Stromal cell of bone marrow (primary cell): Measurements from ENCODE around the gene SYNE4.
"Not testable (repeated sequence)": the region's sequence is repeated elsewhere in the genome, so short reads cannot be mapped to it uniquely, and the experiment has no call there.

ENCODE experiments used
- DNase-seq: peaks from one replicate; pipeline ENCODE4 v3.0.0-alpha.2; 2012; ENCODE audit warnings: low read depth

SYNE4 gene

GRCh38 chr19:35990771-35991730, 17.6 kb downstream of the SYNE4 start:
- DNase-seq = no peak

- no peak for DNase-seq
Observed at GRCh38 chr19:35990156-35990555, 18.5 kb downstream of the SYNE4 start.

GRCh38 chr19:35988824-35989223, 19.8 kb downstream of the SYNE4 start:
- no peak for DNase-seq

GRCh38 chr19:35987571-35987896, 21.1 kb downstream of the SYNE4 start:
- no peak for DNase-seq

GRCh38 chr19:35986664-35987570, 21.7 kb downstream of the SYNE4 start:
- no peak for DNase-seq

- no peak for DNase-seq
Observed at GRCh38 chr19:35986111-35986510, 22.5 kb downstream of the SYNE4 start.

GRCh38 chr19:35983177-35983576, 25.4 kb downstream of the SYNE4 start:
- DNase-seq = no peak

- DNase-seq = not testable (repeated sequence)
Observed at GRCh38 chr19:35980997-35981396, 27.6 kb downstream of the SYNE4 start.

- no peak for DNase-seq
Observed at GRCh38 chr19:35978832-35979365, 29.7 kb downstream of the SYNE4 start.

- no peak for DNase-seq
Observed at GRCh38 chr19:35978271-35978670, 30.3 kb downstream of the SYNE4 start.

- DNase-seq = no peak
Observed at GRCh38 chr19:35977446-35978222, 31.0 kb downstream of the SYNE4 start.

- DNase-seq = no peak
Observed at GRCh38 chr19:35975608-35976214, 32.9 kb downstream of the SYNE4 start.

GRCh38 chr19:35973487-35973886, 35.1 kb downstream of the SYNE4 start:
- no peak for DNase-seq

- DNase-seq = no peak
Observed at GRCh38 chr19:35966771-35967170, 41.8 kb downstream of the SYNE4 start.

- DNase-seq = peak; percentile 29
Observed at GRCh38 chr19:35963514-35963913, 45.1 kb downstream of the SYNE4 start.

GRCh38 chr19:35960432-35960972, 48.1 kb downstream of the SYNE4 start:
- no peak for DNase-seq

GRCh38 chr19:35959968-35960320, 48.7 kb downstream of the SYNE4 start:
- no peak for DNase-seq

GRCh38 chr19:35959040-35959967, 49.3 kb downstream of the SYNE4 start:
- DNase-seq = no peak

- no peak for DNase-seq
Observed at GRCh38 chr19:35958660-35959039, 50.0 kb downstream of the SYNE4 start.

GRCh38 chr19:35957411-35957810, 51.2 kb downstream of the SYNE4 start:
- DNase-seq = not testable (repeated sequence)
